Measurements from ENCODE around the gene SRGN. TPM values are rescaled to one million over a fixed set of nuclear protein-coding genes. Genes with fewer than 3 reads are reported as not detected.
A peak's percentile ranks its signal among the peaks of the same experiment; 100 is the strongest.

SRGN gene
- total and polyA plus RNA-seq, 10 of the 15 experiments (the other 5 are each of a cell fraction or from before 2014, with no cell fraction given): 382 to 2,414 (median 885) TPM

GRCh38 chr10:69043931-69044531, 43.9 kb upstream of the SRGN start (continued):
- TF ChIP-seq CEBPZ (IDR thresholded peaks at IDR 0.05; ENCODE audit: low read depth, low read length) (no peak), SPI1 (IDR thresholded peaks at IDR 0.05; ENCODE audit: borderline replicate concordance, insufficient read depth, low read depth, low read length) (peak; percentile 12; the same call in 1 of the 2 replicates), E2F4 (IDR thresholded peaks at IDR 0.05; ENCODE audit: low read depth, low read length) (no peak), HSF1 (IDR thresholded peaks at IDR 0.05; ENCODE audit: low read depth, low read length) (no peak), PAX5 (IDR thresholded peaks at IDR 0.05; ENCODE audit: borderline replicate concordance, low read depth, low read length) (peak; percentile 66; the same call in 1 of the 2 replicates), DPF2 (IDR thresholded peaks at IDR 0.05) (no peak; the same call in 1 of the 2 replicates), TCF12 (IDR thresholded peaks at IDR 0.05; ENCODE audit: low read depth, low read length) (0 out of 2 replicates have a peak, but pooled peaks have one; percentile 38), BHLHE40 (IDR thresholded peaks at IDR 0.05; ENCODE audit: borderline replicate concordance in 1 of 2, low read depth in 2 of 2, low read length in 1 of 2) (peak in 1 of 2 experiments; percentile 14; a peak in 1 of 4 replicates), TAF1 (IDR thresholded peaks at IDR 0.05; ENCODE audit: borderline replicate concordance, low read depth, low read length) (peak; percentile 41; the same call in 1 of the 2 replicates), SIX5 (IDR thresholded peaks at IDR 0.05; ENCODE audit: low read depth, low read length, severe bottlenecking) (no peak), WRNIP1 (IDR thresholded peaks at IDR 0.05; ENCODE audit: borderline replicate concordance, low read depth, low read length) (no peak), SMAD5 (IDR thresholded peaks at IDR 0.05; ENCODE audit: low read depth) (no peak), BCLAF1 (IDR thresholded peaks at IDR 0.05) (no peak), IKZF2 (IDR thresholded peaks at IDR 0.05) (peak in 1 of 2 experiments; percentile 59), EED (IDR thresholded peaks at IDR 0.05; ENCODE audit: low read depth) (peak; percentile 66; the same call in 1 of the 2 replicates), CEBPB (IDR thresholded peaks at IDR 0.05; ENCODE audit: borderline replicate concordance in 1 of 2, low read depth in 2 of 2, low read length in 2 of 2) (no peak), EZH2 (IDR thresholded peaks at IDR 0.05; ENCODE audit: borderline replicate concordance, control insufficient read depth, low read depth, low read length) (no peak), CHD4 (IDR thresholded peaks at IDR 0.05) (no peak), ETV6 (conservative IDR thresholded peaks at IDR 0.05 in 1 of 2, IDR thresholded peaks at IDR 0.05 in 1 of 2; ENCODE audit: borderline replicate concordance in 1 of 2, low read depth in 1 of 2) (peak in 1 of 2 experiments; percentile 71; a peak in 2 of 4 replicates)

All from GM12878 (cell line).